NCI-H146 treated with DMSO at 0.1 percent for 48 hours (cell line): ENCODE measurements around the gene SRP54.
"Not testable (repeated sequence)": the region's sequence is repeated elsewhere in the genome, so short reads cannot be mapped to it uniquely, and the experiment has no call there.

Experiments used
- DNase-seq: peaks from one replicate; lab custom pipeline; 2025; ENCODE audit not compliant: unreplicated experiment; lab: John Stamatoyannopoulos, UW

The SRP54 gene

DNA sequence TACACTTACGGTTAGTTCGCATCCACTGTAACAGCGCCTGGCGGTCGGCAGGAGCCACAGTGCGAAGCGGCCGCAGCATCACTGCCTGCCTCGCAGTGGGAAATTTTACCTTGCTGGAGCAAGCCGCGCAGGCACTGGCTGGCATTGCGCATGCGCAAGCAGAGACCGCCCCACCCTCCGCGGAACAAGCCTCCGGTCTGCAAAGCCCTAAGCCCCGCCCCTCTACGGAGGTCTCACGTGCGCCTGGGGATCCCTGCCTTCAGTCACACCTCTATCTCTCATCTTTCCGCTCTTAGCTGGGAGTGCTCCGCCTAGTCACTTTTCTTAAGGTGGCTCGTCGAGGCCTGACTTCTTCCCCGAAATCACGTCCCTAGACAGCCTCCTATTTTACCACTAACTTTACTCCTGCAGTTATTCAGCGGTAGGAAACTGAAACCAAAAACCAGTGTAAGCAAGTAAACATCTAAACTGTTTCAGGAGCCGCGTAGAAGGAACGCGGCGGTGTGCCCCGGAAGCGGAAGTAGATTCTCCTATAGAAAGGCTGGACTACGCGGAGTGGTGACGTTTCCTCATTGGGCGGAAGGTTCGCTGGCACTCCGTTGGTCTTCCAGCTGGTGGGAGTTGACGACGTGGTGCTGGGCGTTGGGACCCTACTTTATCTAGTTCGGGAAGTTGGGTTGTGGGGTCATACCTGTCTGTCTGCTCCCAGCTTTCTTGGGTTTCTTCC lies at the start of gene SRP54:
Gene SRP54, plus strand, starts transcription at position 572 of the 727 bp plus-strand sequence. CDS start 13,718 bp downstream, outside the sequence.
- DNase-seq: peak; percentile 85

DNA sequence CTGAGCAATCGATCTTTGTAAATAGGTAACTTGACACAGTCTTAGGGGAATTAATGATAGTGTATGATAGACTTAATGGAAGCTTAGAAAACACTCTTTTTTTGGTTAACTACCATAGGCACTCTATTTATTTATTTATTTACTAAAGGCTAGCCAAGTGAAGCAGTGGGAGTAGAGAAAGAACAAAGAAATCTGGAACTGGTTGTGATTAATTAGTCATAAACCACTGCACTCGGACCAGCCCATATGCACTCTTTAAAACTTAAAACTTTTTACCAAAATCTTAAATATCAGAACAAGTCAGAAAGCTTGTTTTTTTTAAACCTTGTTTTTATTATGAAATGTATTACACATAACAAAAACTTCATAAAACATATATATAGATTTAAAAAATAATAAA lies 49.5 kb upstream of the SRP54 start:
- DNase-seq: no peak

DNA sequence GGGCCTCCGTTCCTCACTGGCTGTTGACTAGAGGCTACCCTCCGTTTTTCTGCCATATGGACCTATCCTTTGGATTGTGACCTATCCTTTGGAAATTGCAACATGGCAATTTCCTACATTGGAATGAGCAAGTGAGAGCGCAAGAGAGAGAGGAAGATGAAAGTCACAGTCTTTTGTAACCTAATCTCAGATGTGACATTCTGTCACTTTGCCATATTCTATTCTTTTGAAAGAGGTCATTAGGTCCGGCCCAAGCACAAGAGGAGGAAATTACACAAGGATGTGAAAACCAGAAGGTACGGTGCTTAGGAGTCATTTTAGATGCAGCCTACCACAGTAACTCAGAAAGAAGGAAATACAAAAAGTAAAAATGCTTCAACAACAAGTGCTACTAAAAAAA lies 47.3 kb upstream of the SRP54 start:
- DNase-seq: no peak

DNA sequence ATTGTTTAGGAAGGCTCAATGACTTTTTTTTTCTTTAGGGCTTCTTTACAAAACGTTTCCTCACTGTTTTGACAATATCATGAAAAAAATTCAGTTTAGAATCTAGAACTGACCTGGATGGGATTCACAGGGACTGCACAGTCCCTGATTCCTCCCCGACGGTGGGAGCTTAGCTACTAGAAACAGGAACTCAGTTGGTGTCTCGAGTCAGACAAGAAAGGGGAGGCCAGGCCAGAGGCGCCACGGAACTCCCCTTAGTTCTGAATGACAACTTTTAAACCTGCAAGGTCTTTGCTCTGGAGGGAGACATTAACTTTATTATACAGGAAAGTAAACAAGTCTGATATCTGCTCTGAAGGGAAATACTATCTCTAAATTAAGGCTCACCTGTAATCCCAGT lies 45.4 kb upstream of the SRP54 start:
- no peak for DNase-seq

DNA sequence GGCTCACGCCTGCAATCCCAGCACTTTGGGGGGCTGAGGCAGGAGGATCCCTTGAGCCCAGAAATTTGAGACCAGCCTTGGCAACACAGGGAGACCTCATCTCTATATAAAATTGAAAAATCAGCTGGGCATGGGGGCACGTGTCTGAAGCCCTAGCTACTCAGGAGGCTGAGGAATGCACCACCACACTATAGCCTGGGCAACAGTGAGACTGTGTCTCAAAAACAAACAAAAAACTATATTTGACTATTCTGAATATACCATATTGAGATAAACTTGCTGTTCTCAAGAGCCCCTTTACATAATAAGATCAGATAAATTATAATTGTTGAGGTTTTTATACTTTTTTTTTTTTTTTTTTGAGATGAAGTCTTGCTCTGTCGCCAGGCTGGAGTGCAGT lies 44.9 kb upstream of the SRP54 start:
- DNase-seq: no peak

DNA sequence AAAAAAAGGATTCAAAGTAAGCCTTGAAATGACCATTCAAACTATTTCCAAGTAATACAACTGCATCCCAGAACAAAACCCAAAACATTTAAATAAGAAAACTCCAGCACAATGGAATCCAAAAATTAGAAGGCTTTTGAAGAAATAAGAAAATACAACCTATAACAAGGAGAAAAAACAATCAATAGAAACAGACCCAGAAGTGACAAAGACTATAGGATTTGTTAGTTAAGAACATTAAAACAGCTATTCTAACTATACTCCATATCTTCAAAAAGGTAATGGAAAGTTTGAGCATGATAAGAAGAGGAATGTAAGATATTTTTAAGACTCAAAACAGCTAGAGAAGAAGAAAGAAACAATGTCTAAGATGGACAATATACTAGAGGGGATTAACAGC lies 39.3 kb upstream of the SRP54 start:
- no peak for DNase-seq

DNA sequence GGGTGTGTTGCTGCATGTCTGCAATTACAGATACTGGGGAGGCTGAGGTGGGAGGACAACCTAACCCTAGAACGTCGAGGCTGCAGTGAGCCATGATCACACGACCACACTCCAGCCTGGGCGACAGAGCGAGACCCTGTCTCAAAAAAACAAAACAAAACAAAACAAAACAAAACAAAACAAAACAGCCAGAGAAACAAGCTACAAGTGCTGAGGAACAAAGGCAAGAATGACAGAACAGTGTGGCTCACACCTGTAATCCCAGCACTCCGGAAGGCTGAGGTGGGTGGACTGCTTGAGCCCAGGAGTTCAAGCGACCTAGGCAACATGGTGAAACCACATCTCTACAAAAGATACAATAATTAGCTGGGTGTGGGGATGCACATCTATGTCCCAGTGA lies 38.0 kb upstream of the SRP54 start:
- DNase-seq: no peak

DNA sequence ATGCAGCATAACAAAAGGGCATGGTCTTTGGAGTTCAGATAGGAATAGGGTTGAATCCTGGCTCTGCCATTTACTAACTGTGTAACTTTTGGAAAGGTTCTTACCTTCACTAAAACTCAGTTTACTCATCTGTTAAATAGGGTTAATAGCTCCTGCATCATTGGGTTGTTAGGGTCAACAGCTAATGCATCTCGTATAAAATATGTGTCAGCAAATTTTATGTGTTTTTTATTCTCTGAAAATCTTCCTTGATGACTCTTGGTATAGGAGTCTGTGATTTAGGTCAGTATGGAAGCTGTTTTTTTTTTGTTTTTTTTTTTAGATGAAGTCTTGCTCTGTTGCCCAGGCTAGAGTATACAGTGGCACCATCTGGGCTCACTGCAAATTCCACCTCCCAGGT lies 36.1 kb upstream of the SRP54 start:
- DNase-seq: no peak

DNA sequence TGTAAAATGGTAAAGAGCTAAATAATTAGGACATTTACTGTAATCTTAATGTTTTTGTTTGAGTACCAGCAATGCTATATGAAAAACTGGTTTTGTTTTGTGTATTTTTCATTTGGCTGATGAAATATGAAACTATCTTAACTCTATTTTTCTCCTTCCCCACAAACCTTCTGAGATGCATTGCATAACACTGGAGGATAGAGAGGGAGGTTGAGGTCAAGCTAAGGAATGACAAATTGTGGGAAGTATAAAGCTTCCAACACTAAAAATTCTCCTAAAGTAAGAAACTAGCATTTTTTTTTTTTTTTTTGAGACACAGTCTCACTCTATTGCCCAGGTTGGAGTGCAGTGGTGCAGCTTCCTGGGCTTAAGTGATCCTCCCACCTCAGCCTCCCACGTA lies 31.5 kb upstream of the SRP54 start:
- DNase-seq: no peak

DNA sequence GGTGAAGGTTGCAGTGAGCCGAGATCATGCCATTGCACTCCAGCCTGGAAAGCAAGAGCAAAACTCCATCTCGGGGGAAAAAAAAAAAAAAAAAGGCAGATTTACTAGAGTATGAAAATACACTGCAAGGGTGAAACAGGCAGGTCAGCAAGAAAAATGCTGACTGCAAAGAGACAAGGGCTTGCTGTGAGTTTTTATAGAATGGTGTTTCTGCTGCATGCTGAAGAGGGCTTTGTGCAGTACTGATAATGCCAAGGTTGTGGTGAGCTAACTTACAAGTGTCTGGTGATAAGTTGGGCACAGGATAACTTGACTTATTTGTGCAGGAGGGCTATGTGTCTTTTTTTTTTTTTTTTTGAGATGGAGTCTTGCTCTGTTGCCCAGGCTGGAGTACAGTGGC lies 25.9 kb upstream of the SRP54 start:
- no peak for DNase-seq

DNA sequence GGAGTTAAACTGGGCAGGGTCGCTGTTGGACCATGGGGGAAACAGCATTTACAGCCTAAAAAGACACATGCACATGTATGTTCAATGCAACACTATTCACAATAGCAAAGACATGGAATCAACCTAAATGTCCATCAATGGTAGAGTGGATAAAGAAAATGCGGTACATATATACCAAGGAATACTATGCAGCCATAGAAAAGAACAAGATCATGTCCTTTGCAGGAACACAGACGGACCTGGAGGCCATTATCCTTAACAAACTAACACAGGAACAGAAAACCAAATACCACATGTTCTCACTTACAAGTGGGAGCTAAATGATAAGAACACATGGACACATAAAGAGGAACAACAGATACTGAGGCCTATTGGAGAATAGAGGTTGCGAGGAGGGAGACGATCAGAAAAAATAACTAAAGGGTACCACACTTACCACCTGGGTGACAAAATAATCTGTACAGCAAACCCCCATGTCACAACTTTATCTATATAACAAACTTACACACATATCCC lies 25.0 kb upstream of the SRP54 start:
- no peak for DNase-seq

DNA sequence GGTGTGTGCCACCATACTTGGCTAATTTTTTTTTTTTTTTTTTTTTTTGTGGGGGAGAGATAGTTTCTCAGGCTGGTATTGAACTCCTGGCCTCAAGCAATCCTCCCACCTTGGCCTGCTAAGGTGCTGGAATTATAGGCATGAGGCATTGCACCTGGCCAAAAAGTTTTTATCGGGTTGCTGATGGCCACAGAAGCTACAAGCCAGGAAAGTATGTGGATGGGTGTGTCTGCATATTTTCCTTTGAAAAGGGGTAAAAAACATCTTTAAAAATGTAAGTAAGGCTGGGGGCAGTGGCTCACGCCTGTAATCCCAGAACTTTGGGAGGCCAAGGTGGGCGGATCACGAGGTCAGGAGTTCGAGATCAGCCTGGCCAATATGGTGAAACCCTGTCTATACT lies 20.7 kb upstream of the SRP54 start:
- not testable (repeated sequence) for DNase-seq

DNA sequence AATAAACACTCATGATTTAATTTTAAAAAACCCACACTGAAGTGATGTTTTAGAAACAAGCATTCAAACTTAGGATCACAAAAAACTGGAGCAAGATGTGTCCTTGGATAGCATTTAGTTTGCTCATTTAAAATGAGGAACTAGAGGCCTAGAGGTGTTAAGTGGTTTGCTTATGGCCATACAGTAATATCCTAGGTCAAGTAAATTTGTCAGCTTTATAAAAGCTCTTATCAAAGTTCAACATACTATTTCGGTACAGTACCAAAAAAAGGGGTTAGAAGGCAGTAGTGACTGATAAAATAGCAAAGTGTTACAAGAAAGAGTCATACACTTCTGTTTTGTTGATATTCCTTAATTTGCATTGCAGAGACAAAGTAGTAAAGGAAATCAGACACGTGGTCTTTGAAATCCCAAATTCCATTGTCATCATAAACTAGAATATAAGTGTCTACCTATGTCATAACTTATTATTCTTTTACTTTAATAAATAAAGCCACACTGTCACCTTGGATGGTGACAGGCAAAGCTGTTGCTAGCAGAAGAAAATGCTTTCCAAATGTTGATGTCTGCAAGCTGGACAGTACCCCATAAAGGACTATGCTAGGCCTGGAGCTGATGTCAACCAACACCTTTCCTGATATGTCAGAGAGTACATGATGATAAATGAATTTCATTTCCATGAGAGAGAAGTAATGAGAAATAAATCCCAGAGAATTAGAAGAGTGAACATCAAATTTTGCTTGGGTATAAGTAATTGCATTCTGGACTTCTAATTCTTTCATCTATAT lies 17.6 kb upstream of the SRP54 start:
- DNase-seq: no peak

DNA sequence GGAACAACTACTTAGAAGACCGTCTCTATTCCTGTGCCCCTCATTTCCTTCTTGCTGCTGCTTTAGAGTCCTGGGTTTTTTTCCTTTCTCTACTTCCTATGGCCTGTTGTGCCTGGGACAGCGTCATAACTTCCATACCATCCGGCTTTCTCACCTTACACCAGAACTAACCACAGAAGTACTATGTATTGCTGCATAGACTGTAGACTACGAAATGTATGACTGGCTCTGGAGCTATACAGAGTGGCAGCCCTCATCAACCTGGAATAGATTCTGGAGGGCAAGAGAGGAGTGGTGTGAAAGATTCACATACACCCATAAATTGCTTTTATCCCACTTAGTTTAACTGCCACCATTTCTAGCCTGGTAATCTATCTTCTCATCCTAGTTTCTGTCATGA lies 16.9 kb upstream of the SRP54 start:
- DNase-seq: no peak

DNA sequence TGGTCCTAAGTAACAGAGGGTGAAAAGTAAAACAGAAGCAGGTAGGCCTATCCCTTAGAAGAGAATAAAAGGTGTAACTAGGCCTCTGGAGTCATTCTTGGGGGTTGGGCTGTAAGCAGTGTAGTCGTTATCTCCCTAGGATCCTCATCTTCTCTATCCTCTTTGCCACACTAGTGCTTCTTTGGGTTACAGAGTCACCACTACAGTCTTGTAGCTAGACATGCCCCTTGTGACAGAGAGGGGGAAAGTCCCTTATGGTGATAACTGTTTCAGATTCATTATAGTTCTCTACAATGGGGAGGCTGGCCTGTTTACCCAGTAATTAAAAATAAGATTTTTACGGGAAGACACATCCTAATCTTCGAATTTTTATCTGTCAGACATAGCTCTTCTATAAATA lies 16.4 kb upstream of the SRP54 start:
- no peak for DNase-seq

DNA sequence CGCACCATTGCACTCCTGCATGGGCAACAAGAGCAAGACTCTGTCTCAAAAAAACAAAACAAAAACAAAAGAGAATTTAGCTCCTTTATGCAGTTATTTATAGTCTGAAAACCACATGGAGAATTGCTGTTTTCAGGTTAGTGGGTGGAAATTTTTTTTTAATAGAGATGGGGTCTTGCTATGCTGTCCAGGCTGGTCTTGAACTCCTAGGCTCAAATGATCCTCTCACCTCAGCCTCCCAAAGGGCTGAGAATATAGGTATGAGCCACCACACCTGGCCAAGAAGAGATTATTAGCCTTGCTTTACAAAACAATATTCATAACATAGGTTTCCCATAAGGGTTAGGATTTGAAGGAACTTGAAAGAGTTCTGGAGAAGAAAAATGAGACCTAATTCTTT lies 12.1 kb upstream of the SRP54 start:
- DNase-seq: no peak

DNA sequence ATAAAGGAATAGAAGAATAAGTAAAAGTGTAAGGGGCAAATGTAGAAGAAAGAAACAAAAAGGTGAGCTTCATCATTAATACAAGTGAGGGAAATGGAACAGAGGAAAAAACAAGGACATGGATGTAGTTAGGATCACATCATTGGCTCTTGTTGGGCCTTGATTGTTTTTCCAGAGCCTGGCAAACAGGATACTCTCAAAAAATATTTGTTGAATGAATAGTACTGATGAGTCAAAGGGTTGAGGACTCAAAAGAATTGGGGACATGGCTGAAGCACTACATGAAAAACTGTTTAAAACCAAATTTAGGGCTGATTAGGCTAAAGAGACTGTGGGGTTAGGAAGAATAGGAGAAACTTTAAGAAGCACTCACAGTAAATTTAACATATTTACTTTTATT lies 11.4 kb upstream of the SRP54 start:
- DNase-seq: no peak

DNA sequence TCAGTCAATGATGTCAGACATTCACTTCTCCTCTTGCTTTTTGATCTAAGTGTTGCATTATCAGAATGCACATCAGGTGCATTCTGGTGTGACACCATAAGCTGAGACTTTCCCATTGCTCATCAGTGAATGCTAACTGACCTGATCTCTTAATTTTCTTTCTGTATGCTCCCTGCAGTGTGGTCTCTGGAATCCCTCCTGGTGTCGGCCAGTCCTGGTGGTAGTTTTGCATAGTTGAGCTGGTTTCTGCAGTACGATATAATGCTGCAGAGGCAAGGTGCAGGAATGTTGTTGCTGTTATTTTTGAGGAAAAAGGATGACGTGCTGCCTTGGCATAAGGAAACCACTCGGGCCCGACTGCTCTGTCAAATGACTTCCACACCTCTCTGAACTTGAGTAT lies 11.0 kb upstream of the SRP54 start:
- no peak for DNase-seq

DNA sequence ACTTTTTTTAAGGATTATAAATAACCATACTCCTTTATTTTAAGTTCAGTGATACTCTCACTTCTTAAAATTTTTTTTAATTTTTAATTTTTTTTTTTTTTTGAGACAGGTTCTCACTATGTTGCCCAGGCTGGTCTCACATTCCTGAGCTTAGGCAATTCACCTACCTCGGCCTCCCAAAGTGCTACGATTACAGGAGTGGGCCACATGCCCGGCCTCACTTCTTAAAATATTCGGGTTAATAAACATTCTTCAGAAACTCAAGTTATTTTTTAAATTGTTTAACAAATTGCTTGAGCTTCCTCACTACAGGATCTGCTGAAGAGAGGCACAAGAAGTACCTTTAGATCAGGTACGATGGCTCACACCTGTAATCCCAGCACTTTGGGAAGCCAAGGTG lies 4.3 kb upstream of the SRP54 start:
- DNase-seq: no peak

DNA sequence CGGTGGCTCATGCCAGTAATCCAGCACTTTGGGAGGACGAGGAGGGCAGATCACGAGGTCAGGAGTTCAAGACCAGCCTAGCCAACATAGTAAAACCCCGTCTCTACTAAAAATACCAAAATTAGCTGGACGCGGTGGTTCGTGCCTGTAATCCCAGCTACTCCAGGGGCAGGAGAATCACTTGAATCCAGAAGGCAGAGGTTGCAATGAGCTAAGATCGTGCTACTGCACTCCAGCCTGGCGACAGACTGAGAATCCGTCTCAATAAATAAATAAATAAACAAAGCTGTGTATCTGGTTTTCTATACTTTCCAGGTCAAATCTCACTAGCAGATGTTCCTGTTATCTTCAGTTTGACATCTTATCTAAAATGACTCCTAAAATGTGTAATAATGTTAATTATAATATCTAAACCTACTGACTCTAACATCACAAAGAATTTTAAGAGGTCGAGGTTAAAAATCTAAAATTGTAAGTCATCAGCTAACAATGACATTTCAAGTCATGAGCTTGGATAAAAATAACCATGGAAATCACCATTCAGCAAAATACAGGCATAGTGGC lies 2.4 kb upstream of the SRP54 start:
- no peak for DNase-seq

DNA sequence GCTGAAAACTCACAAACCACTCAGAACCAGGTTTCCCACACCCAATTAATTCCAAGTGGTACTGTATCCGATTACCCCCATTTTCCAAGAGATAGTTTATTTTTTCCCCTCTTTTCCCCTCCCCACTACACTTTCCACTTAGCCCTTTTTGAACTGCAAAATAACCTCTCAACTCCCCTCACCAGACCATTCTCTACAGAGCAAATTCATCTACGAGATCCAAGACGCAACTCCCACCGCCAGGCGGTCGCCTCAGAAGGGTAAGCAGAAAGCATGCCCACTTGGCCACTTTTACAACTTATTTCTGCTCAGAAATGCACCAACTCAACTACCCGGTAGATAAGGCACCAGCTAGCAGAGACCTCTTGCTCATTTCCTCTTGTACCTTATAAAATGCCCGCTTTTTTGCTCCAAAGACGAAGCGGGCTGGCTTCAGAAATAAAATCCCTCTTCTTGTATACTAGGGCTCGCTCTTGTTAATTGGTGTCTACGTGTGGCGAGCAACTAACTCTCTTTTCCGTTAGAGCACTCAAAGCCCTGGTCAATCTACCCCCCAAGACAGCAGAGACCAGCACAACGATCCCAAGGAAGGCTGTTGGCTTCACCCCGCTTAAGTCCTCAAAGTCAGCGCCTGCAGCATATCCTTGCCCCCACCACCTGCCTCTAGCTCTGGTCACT lies 910 bp upstream of the SRP54 start:
- DNase-seq: no peak
